ENCODE measurements around the gene GSC2. TPM values are rescaled to one million over a fixed set of nuclear protein-coding genes. Genes with fewer than 3 reads are reported as not detected.

GSC2 gene
- total RNA-seq, 6 experiments from 2014 or later: not detected

DNA sequence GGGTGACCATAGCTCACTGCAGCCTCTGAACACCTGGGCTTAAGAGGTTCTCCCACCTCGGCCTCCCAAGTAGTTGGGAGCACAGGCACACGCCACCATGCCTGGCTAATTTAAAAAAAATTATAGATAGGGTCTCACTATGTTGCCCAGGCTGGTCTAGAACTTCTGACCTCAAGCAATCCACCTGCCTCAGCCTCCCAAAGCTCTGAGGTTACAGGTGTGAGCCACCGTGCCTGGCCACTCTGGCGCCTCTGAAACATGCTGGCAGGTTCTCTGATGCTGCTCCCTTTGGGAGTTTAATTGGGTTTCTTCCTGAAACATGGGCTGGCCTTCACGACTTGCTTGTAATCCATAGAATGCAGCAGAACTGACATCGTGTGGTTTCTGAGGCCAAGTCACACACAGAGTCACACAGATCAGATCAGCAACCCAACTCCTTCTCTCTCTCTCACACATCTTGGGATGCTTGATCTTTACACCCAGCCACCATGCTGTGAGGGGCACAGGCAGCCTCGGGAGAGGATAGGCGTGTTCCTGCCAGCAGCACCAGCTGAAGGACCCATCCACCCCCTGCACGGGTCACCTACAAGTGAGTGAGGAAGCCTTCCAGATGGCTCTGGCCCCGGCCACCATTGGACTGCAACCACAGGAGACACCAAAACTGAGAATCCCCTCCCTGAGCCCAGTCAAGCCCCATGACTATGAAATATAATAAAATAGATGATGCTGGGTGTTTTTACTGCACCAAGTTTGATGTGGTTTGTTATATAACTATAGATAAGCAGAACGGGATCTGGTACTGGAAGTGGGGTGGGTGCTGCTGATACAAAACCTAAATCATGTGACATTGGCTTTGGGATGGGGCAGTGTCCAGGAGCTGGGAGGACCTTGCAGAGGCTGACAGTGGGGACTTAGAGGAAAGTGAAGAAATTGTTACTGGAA is 3.1 kb upstream of the GSC2 start:
- H3K9me3 ChIP-seq: no peaks in the 10 kb centered on the region
- H3K4me1 ChIP-seq: peaks cover 0 to 3% (median 0%) of the 10 kb centered on the region in 4 donors
- TF ChIP-seq POLR2A (IDR thresholded peaks at IDR 0.05): no peak
- TF ChIP-seq CTCF (IDR thresholded peaks at IDR 0.05): no peak
- intact Hi-C loops (cut with DNase I): no loop called here
- peaks cover 0 to 19% of the 10 kb centered on the region in 2 donors for H3K27me3 ChIP-seq
- H3K4me3 ChIP-seq: no peak overlapping the region
- 39% methylated on average over 10 of the region's 11 CpGs for WGBS (ENCODE audit: insufficient coverage, low coverage, low lambda C conversion rate, missing lambda C conversion rate)
- DNase-seq (no peak), ATAC-seq (no peak)
- no peak overlapping the region for H3K27ac ChIP-seq
- H3K36me3 ChIP-seq: no peaks in the 10 kb centered on the region

GRCh38 chr22:19151329-19152191 is 1.5 kb upstream of the GSC2 start:
- intact Hi-C loops (cut with DNase I): no loop called here
- Histone ChIP-seq H3K27me3 (peaks cover 0 to 19% of the 10 kb centered on the region in 2 donors), H3K27ac (no peak overlapping the region), H3K9me3 (no peaks in the 10 kb centered on the region), H3K4me3 (no peak overlapping the region), H3K36me3 (no peaks in the 10 kb centered on the region), H3K4me1 (peaks cover 0 to 3% (median 0%) of the 10 kb centered on the region in 4 donors)
- ATAC-seq: no peak
- 32% methylated on average over 7 of the region's 10 CpGs for WGBS (ENCODE audit: insufficient coverage, low coverage, low lambda C conversion rate, missing lambda C conversion rate)
- no peak for DNase-seq
- TF ChIP-seq POLR2A (IDR thresholded peaks at IDR 0.05) (no peak), CTCF (IDR thresholded peaks at IDR 0.05) (no peak)

- Histone ChIP-seq H3K4me1 (peaks cover 0 to 3% (median 0%) of the 10 kb centered on the region in 4 donors), H3K27ac (no peak overlapping the region), H3K4me3 (no peak overlapping the region), H3K9me3 (no peaks in the 10 kb centered on the region), H3K36me3 (no peaks in the 10 kb centered on the region), H3K27me3 (peaks cover 0 to 19% of the 10 kb centered on the region in 2 donors)
- intact Hi-C loops (cut with DNase I): no loop called here
- TF ChIP-seq CTCF (IDR thresholded peaks at IDR 0.05): no peak
- no peak for TF ChIP-seq POLR2A (IDR thresholded peaks at IDR 0.05)
- ATAC-seq (no peak), DNase-seq (peak in 1 of 3 donors; percentile 46)
- 22% methylated on average over 17 of the region's 68 CpGs for WGBS (ENCODE audit: insufficient coverage, low coverage, low lambda C conversion rate, missing lambda C conversion rate)
Measured at GRCh38 chr22:19150482-19151328, 613 bp upstream of the GSC2 start.

All from right lobe of liver (tissue), 6 donors.